ENCODE measurements around the gene CCNE1.
"Not testable (repeated sequence)": the region's sequence is repeated elsewhere in the genome, so short reads cannot be mapped to it uniquely, and the experiment has no call there.

The CCNE1 gene

DNA sequence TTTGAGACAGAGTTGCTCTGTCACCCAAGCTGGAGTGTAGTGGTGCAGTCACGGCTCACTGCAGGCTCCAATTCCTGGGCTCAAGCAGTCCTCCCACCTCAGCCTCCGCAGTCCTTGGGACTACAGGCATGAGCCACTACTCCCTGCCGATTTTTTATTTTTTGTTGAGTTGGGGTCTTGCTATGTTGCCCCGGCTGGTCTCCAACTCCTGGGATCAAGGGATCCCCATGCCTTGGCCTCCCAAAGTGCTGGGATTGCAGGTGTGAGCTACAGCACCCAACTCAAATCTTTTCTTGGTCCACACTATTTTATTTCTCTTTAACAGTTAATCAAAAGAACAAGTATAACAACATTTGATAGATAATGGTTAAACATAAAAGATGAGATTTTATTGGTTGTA is 7.5 kb downstream of the CCNE1 start:
- no peak for FAIRE-seq

DNA sequence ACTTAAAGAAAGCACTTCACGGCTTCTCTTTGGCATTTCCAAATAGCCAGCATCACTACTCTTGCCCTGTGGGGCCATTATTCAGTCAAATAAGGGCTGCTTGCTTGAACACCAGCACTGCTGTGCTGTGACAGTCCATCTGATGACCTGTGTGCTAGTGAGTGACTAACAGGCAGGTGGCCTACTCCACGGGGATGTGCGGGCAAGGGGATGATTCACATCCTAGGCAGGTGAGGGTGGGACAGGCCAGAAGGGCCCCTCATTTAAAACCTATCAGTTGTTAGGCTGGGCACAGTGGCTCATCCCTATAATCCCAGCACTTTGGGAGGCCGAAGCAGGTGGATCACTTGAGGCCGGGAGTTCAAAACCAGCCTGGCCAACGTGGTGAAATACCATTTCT is 8.2 kb downstream of the CCNE1 start:
- FAIRE-seq, result no peak

DNA sequence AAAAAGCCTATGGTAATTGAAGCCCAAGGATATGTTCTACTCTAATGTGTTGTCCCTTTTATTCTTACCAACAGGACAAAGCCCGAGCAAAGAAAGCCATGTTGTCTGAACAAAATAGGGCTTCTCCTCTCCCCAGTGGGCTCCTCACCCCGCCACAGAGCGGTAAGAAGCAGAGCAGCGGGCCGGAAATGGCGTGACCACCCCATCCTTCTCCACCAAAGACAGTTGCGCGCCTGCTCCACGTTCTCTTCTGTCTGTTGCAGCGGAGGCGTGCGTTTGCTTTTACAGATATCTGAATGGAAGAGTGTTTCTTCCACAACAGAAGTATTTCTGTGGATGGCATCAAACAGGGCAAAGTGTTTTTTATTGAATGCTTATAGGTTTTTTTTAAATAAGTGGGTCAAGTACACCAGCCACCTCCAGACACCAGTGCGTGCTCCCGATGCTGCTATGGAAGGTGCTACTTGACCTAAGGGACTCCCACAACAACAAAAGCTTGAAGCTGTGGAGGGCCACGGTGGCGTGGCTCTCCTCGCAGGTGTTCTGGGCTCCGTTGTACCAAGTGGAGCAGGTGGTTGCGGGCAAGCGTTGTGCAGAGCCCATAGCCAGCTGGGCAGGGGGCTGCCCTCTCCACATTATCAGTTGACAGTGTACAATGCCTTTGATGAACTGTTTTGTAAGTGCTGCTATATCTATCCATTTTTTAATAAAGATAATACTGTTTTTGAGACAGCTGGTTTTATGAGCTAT is 12.0 kb downstream of the CCNE1 start:
- FAIRE-seq, result no peak

DNA sequence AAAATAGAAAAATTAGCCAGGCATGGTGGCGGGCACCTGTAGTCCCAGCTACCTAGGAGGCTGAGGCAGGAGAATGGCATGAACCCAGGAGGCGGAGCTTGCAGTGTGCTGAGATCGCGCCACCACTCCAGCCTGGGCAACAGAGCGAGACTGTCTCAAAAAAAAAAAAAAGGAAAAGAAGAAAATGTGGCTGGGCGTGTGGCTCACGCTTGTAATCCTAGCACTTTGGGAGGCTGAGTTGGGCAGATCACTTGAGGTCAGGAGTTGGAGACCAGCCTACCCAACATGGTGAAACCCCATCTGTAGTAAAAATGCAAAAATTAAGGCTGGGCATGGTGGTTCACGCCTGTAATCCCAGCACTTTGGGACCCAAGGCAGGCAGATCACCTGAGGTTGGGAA is 13.5 kb downstream of the CCNE1 start:
- FAIRE-seq, result not testable (repeated sequence)

DNA sequence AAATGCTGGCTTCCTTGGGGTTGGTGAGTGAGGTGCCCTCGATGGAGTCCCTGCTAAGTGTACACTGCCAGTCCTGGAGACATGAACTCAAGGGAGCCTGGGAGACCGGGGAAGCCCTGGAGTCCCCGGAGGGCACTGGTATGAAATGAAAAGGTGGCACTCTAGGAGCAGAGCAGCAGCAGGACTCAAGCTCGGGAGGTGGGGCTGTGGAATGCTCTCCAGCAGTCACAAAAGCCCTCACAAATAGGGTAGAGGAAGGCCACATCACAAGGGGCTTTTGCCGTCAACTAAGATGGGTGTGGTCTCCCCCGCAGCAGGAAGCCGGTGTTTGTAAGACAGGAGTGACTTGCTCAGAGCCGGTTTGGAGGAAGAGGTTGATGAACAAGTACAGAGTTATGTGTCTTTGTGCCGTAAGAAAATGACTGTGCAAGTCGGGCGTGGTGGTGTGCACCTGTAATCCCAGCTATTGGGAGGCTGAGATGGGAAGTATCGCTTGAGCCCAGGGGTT is 19.3 kb downstream of the CCNE1 start:
- no peak for FAIRE-seq

DNA sequence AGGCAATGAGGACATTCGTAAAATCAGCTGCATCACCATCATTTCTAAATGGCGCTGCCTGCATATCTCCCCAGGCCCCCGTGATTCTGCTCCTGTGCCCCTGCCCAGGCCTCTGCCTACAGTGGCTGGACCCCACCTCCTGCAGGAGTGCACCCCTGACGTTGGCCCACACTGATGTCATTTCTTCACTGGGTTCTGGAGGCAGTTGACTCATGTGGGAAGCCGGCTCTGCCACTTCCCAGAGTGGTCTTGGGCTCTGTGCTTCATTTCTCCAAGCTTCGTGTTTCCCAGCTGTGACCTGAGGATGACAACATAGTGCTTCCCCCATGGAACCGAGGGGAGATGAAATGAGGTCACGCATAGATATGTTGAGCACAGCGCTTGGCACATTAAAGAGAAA is 19.9 kb downstream of the CCNE1 start:
- no peak for FAIRE-seq

DNA sequence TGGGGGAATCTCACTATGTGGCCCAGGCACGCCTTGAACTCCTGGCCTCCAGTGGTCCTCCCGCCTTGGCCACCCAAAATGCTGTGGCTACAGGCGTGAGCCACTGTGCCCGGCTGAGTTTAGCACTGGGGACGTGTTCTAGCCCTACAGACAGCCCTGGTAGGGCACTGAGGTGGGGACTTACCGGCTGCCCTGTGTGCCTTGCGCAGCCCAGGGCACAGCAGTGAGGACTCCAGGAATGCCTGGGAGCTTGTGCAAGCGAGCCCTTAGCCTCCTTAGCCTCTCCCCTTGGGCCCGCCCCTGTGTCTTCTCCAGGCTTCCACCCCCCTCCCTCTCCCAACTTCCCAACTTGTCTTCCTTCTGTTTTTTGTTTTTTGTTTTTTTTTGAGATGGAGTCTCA is 21.0 kb downstream of the CCNE1 start:
- no peak for FAIRE-seq

DNA sequence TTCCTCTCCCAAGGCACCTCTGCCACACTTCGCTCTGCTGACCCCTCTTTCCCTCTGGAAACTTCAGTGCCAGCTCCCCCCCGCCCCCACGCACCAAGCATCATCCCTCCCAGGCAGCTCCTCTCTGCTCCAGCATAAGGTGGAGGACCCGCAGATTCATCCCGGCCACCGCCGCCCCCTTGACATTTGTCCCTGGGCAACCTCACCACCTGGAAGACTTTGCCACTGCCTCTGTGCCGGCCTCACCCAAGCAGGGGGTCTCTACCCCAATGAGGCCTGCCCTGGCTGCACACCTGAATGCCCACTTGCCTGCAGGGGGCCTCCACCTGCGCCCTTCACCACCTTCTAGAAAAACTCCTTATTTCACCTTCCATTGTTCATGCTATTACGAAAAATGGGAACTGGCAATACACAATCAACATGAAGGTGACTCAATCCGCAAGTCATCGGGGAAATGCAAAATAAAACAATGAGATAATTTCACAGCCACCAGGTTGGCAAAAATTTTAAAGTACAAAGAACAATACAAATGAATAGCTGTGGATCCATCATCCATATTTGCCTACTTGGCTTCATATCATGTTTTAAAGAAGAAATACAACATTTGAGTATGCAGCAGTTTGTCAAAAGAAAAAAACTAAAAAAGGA is 21.9 kb downstream of the CCNE1 start:
- FAIRE-seq, result no peak

DNA sequence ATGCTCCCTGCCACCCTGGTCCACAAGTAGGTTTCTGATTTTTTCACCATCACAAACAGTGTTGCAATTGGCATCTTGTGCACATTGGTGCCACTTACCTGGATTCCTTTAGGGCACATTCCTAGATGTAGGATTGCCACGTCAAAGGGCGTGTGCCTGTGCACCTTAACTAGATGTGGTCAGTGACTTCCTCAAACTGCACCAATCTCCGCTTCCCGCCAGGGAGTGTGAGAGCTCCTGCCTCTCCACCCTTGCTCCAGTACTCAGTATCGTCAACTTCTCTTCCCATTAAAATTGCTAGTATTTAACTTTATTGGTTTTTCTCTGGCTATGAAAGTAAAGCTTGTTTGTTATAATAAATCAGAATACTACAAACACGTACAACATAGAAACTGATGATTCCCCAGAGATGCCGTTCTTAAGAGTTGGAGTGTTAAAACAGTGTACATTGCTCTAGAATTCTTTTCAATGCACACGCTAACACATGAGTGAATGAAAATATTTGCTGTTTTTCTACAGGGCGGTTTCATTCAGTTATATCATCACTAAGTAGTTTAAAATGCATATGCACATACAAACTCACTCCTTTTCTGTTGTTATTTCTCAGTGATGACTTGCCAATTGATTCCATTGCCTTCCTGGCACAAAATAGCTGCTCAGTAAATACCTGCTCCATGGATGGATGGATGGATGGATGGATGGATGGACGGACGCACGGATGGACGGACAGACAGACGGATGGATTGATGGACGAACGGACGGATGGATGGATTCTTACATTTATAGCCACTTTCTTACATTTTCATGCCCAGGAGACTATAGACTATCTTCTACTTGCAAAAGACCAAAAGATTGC is 23.4 kb downstream of the CCNE1 start:
- FAIRE-seq, result no peak

DNA sequence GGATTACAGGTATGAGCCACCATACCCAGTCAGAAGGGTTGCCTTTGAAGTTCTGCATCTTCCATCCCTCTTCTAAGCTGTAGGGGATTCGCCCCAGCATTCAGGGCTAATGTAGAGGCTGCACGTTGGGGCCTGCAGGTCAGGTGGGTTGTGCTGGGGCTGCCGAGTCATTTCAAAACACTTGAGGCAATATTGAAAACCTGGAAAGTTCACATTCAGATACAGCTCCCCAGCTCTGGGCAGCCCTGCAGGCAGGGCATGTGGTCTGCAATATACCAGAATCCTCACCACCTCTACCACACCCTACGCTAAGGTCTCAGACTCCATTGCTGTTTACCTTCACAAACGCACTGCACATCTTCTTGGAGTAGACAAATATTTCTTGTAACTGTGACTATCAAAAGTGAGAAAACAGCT is 24.6 kb downstream of the CCNE1 start:
- no peak for FAIRE-seq

DNA sequence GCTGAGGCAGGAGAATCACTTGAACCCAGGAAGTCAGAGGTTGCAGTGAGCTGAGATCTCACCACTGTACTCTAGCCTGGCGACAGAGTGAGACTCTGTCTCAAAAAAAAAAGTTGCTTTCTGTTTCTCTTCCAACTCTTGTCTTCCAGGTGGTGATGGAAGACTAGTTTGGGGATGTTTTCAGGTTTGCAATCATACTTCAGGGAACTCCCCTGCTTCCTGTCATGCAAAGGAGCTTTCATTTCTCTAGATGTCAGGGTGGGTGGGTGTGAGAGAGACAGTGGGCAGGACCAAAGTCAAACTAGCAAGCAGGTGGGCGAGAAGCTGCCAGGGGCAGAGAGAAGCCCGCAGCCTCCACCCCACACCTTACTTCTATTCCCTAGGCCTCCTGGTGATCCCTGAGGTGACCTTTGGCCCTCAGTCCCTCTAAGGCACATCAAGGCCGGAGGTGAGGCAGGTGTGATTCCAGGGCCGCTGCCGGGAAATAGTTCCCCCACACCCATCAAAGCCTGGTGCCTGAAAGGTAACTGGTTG is 25.7 kb downstream of the CCNE1 start:
- no peak for FAIRE-seq

DNA sequence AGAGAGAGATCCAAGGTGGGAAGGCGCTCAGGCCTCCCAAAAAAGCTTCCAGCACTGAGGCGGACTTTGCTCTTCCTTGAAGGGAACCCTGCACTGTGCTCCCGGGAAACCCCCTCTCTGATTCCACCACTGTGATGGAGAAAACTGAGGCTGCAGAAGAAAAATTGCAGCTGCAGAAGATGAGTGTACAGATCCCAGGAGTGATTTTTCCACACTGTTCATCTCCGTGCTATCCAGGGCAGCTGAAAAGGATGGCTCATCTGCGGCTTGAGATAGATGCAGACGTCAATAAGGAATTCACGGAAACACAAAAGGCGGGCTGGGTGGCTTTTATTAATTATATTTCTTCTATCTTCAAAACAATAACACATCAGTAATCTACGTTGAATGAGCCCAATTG is 26.2 kb downstream of the CCNE1 start:
- FAIRE-seq, result no peak

DNA sequence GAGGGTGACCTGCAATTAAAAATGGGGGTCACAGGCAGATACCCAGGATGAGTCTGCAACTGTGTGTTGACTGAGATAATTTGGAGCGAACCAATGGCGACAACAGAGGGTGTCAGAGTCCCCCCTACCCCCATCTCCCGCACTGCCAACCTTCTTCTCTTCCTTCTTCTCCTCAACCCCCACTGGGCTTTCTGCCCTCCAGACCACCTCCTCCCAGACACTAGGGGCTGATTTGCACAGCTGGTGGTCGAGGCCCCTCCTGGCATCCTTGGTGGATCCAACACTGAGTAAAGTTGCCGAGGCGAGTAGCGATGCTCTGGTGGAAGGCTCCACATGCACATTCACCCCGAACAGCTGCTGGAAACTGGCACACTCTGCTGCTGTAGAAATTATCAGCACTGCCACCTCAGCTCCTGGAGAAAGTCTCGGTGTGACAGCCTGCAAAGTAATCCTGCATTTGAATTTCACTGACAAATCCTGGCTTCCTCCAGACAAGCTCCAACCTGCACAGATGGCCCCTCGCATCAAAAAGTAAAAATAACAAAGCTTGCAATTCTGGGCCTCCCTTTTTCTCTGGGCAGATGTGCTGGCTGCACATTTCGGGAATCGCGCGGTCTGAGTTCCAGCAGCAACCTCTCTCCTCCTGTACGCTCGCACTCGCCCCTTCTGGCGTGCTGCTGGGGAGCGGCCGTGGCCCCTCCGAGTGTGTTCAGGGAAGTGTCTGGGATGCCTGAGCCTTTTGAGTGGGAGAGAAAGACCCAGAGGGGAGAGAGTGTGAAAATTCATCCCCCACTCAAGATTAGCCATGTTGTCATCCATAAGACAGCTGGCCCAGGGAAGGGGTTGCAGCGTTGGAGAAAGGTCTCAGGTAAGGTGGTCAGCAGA is 28.5 kb downstream of the CCNE1 start:
- FAIRE-seq, result no peak

DNA sequence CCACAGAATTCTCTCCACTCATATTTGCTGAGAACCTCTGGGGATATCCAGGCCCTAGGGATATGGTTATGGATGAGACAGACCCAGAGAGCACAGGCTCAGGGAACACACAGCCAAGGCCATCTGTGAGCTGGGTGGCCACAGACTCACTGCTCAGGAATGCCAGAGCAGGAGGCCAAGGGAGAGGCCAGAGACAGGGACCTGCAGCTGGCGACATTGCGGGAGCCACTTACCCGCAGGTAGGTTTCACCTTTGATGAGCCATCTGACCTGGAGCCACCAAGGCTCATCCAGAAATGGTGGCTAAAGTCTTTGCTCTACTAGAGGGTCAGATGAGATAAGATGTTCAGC is 29.4 kb downstream of the CCNE1 start:
- FAIRE-seq, result no peak

DNA sequence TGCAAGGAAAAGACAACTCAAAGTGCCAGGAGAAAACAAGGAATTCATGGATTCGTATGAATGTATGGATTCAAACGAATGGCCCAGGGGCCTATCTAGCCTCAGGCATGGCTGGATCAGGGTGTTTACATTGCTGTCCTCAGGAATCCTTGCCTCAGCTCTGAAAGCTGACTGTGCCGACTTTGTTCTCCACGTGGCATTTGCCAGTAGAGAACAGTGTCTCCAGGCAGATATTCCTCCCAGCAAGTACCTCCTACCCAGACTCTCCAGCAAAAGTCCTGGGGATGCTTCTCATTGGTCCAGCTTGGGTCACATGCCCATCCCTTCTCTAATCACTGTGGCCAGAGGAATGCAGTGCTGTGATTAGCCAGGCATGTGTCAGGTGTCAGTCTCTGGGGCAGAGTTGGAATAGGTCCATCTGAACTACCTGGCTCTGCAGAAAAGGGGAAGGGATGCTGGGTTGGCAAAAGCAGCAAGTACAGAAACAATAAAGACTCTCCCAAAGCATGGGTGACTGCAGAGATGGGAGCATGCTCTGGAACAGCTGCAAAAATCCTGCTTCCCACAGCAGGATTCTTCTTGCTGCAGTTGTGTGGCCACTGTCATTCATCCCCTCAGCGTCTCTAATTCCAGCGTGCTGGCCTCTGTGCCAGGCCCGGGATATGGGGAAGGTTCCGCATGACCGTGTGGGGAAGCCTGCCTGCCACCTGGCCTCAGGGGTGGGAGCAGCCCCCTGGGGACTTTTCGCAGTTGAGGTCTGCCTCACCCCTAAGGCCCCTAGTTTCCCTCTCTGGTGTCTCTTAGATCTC is 30.0 kb downstream of the CCNE1 start:
- no peak for FAIRE-seq

DNA sequence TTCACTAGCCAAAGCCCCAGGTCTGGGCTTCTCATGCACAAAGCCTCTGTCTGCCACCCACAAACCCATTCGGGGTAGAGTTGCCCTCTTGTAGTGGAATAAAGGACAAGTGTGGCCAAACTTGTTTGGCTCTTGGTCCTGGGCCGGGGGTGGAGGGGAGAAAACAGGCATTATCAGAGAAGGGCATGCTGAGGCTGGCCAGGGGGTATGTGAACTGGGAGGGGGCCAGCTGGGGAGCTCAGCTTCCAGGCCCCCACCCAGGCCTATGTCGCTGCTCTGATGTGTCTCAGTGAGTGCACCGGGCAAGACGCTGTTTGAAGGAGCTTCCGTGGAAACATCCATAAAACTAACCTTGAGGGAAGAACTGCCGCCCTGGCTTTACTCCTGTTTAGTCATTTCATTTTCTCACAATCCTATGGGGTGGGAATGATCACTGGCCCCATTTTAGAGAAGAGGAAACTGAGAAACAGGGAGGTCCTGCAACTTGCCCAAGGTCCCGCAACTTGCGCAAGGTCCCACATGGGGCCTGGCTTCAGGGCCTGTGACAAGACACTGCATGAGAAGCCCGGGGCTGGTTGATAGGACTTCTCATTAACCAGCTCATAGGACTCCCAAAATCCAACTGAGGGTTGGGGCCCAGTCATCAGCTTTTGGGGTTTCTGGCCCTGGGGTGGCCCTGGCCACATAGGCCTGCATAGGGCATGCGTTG is 30.8 kb downstream of the CCNE1 start:
- FAIRE-seq, result no peak

DNA sequence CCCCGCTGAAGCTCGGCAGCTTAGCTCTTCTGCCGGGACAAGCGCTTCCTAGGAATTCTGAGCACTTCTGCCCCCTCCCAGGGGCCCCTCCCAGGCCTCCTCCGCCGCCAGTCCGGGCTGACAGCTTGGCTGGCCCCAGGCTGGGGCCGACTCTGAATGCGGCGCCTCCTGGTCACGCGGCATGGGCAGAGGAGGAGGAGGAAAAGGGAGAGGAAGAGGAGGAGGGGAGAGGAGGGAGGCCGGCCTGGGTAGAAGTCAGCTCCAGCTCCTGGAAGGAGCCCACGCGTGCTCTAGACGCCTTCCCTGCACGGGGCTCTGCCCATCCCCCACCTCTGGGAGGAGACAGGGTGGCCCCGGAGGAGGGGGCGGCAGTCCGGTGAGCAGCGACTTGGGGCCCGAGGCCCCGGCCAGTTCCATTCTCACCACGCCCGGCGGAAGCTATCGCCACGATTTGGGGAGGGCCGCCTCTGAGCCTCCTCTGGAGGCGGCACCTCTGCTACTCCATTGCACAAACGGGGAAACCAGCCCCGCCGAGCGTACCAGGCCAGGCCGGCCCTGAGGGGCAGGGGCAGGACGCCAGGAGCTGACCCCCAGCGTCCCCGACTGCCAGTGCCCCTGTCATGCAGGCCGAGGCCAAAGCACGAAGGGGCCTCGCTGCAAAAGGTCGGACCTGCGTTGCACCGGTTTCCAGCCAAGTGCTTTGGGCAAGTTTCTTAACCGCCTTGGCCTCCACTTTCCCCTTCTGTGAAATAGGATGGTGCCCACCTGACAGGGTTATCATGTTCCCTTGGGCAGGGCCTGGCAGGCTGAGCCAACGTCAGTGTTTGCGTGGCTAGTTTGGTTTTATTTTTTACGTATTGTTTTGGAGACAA is 31.6 kb downstream of the CCNE1 start:
- FAIRE-seq, result no peak

DNA sequence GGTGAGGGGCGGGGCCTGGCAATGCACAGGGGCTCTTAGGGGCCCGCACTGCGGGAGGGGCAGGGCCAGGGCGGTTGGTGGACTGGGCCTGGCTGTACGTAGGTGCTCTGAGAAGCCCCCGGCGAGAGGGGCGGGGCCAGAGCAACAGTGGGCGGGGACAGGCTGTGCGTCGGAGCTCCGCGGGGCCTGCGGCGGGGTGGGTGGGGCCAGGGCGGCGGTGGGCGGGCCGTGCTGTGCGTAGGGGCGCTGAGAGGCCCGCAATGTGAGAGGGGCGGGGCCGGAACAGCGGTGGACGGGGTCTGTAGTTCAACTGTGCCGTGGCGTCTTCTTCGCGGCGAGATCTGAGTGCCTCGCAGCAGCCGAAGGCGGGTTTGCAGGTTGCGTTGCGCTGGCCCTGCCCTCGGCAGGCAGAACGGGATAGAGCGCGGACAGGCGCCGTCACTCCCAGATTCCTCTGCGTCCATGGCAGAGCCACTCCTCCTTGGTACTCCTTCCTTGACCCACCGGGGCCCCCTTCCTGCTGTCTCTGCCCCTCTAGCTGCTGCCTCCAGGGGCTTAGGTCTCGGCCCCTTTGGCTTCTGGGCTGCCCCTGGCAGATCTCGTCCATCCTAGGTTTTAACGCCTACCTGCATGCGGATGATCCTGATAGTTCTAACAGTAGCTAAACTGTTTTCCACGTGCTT is 33.2 kb downstream of the CCNE1 start:
- FAIRE-seq, result no peak

DNA sequence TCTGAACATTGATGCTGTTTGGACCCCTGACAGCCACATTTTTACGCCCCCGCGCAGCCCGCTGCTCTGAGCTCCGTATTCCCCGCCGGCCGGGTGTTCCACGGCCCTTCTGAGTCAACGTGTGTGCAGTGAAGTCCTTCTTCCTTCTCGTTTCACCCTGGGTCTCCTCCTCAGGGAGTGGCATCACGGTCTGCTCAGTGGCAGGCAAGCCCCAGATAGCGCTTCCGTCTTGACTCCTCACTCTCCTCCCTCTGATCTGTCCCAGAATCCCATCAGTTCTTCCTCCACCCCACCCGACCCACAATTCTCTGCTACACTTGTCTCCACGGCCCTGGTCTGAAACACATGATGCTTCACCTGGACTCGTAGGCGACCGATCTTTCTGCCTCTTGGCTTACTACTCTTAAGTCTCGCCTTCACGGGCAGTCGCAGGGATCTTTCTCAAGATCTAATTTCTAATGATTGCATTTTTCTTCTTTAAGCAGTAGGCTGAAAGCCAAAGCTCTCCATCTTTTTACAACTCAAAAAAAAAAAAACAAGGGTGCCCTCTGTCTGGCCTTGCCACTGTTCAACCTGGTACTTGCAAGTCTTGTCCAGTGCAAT is 33.9 kb downstream of the CCNE1 start:
- no peak for FAIRE-seq

All from islet of Langerhans (tissue), 1 donor.